ENCODE data around the gene ZNF784. TPM values are rescaled to one million over a fixed set of nuclear protein-coding genes. Genes with fewer than 3 reads are reported as not detected.

ZNF784 gene
- polyA plus RNA-seq, 2 of the 4 experiments (the other 2 are of a cell fraction), result 3.5 to 6.6 TPM

GRCh38 chr19:55580628-55581144 lies 43.7 kb downstream of the ZNF784 start, which contains the start of gene ZNF579 (continued):
- TF ChIP-seq FOXS1 (CRISPR knock-in tag; IDR thresholded peaks at IDR 0.05) (no peak), JUN (IDR thresholded peaks at IDR 0.05) (peak; percentile 68 to 91; a peak in 4 of 5 replicates), RAD21 (conservative IDR thresholded peaks at IDR 0.05 in 1 of 2, IDR thresholded peaks at IDR 0.05 in 1 of 2) (peak; percentile 30 to 47; a peak in 2 of 5 replicates), PHF8 (IDR thresholded peaks at IDR 0.05; ENCODE audit: borderline replicate concordance, low read depth) (no peak), HOXB13 (CRISPR knock-in tag; IDR thresholded peaks at IDR 0.05; ENCODE audit: low read depth) (no peak), HEYL (CRISPR knock-in tag; IDR thresholded peaks at IDR 0.05) (no peak), TFCP2L1 (CRISPR knock-in tag; IDR thresholded peaks at IDR 0.05) (no peak), SREBF2 (IDR thresholded peaks at IDR 0.05) (no peak), CTCF (IDR thresholded peaks at IDR 0.05) (no peak), E2F6 (IDR thresholded peaks at IDR 0.05; ENCODE audit: borderline replicate concordance, low read depth) (peak; percentile 70; the same call in 1 of the 2 replicates), SMC3 (IDR thresholded peaks at IDR 0.05) (peak; percentile 47), HOXB5 (CRISPR knock-in tag; IDR thresholded peaks at IDR 0.05) (no peak), RNF2 (IDR thresholded peaks at IDR 0.05; ENCODE audit: borderline replicate concordance, low read depth) (no peak), USF2 (IDR thresholded peaks at IDR 0.05) (no peak), MYC (IDR thresholded peaks at IDR 0.05; ENCODE audit: borderline replicate concordance, low read length) (no peak), REST (IDR thresholded peaks at IDR 0.05) (no peak), BCL3 (IDR thresholded peaks at IDR 0.05) (no peak), HMGXB4 (CRISPR knock-in tag; IDR thresholded peaks at IDR 0.05; ENCODE audit: borderline replicate concordance) (no peak), CHD4 (IDR thresholded peaks at IDR 0.05; ENCODE audit: borderline replicate concordance) (no peak), ZNF302 (CRISPR knock-in tag; IDR thresholded peaks at IDR 0.05) (no peak), ESRRA (IDR thresholded peaks at IDR 0.05; ENCODE audit: borderline replicate concordance, low read length) (no peak), EHMT2 (IDR thresholded peaks at IDR 0.05; ENCODE audit: low read depth) (no peak), ATOH8 (CRISPR knock-in tag; IDR thresholded peaks at IDR 0.05; ENCODE audit: low read depth) (no peak), PBX3 (IDR thresholded peaks at IDR 0.05) (peak; percentile 61; the same call in 1 of the 2 replicates), KDM5A (IDR thresholded peaks at IDR 0.05) (no peak; the same call in 1 of the 2 replicates), MAX (IDR thresholded peaks at IDR 0.05) (peak; percentile 80), KDM1A (IDR thresholded peaks at IDR 0.05; ENCODE audit: low read depth) (no peak), HES2 (IDR thresholded peaks at IDR 0.05) (no peak)

Data from A549 (cell line).